SU-DHL-6 (cell line): ENCODE data around the gene PRCC.

ENCODE experiments used
- H2AFZ ChIP-seq: fragments of 200-600 bp; sonication (generic); 2 replicates; pipeline ENCODE4 v1.6.1; 2014; ENCODE audit warnings: low read depth, mild to moderate bottlenecking, moderate library complexity, mixed read lengths, antibody characterized with exemption, low read length; ENCODE audit not compliant: severe bottlenecking
- H3F3A ChIP-seq: fragments of 200-600 bp; shearing (Covaris generic); 2 replicates; pipeline ENCODE4 v1.6.0; 2016; ENCODE audit warnings: antibody characterized with exemption, mild to moderate bottlenecking; ENCODE audit not compliant: insufficient read depth
- H3K27ac ChIP-seq: fragments of 200-600 bp; sonication (generic); 2 replicates; pipeline ENCODE4 v1.5.1; 2016; ENCODE audit warnings: low read depth, mild to moderate bottlenecking, low read length, moderate library complexity, mixed read lengths
- H3K27me3 ChIP-seq: fragments of 200-600 bp; sonication (generic), shearing (Covaris generic); 2 replicates; pipeline ENCODE4 v1.6.0; 2014; ENCODE audit warnings: mild to moderate bottlenecking, low read length
- H3K36me3 ChIP-seq: fragments of 200-600 bp; sonication (generic); 2 replicates; pipeline ENCODE4 v1.6.1; 2014; ENCODE audit warnings: mild to moderate bottlenecking, low read length, mixed read lengths
- H3K4me2 ChIP-seq: fragments of 300-600, 200-600 bp; shearing (Covaris generic), sonication (generic); 2 replicates; pipeline ENCODE4 v1.6.0; 2014; ENCODE audit warnings: low read length, low read depth, mild to moderate bottlenecking; ENCODE audit not compliant: poor library complexity, severe bottlenecking
- H3K4me3 ChIP-seq: fragments of 200-600 bp; sonication (generic); 2 replicates; pipeline ENCODE4 v1.5.1; 2014; ENCODE audit warnings: antibody characterized with exemption, low read length, mild to moderate bottlenecking, mixed read lengths; ENCODE audit not compliant: insufficient read depth, poor library complexity, severe bottlenecking
- H3K79me2 ChIP-seq: fragments of 200-600 bp; sonication (generic); 2 replicates; pipeline ENCODE4 v1.6.1; 2014; ENCODE audit warnings: mild to moderate bottlenecking, low read length, moderate library complexity; ENCODE audit not compliant: insufficient read depth
- H3K9ac ChIP-seq: fragments of 200-600 bp; sonication (generic); 2 replicates; pipeline ENCODE4 v1.7.0; 2014; ENCODE audit warnings: mild to moderate bottlenecking, low read length
- H3K9me2 ChIP-seq: fragments of 200-600 bp; sonication (generic); replicated peaks from 2 replicates; pipeline ENCODE4 v1.6.1; 2014; ENCODE audit warnings: low read length; ENCODE audit not compliant: insufficient read depth
- H3K9me3 ChIP-seq: fragments of 200-600 bp; sonication (generic); 2 replicates; pipeline ENCODE4 v1.6.1; 2014; ENCODE audit warnings: low read length, mixed read lengths; ENCODE audit not compliant: insufficient read depth
- H4K20me1 ChIP-seq: fragments of 200-600 bp; sonication (generic); 2 replicates; pipeline ENCODE4 v1.6.1; 2014; ENCODE audit warnings: low read depth, mild to moderate bottlenecking, antibody characterized with exemption, low read length, moderate library complexity, mixed read lengths
- CTCF ChIP-seq: fragments of 200-600 bp; sonication (generic); IDR thresholded peaks from one replicate; pipeline ENCODE4 v1.5.1; 2017; ENCODE audit warnings: antibody characterized with exemption, mild to moderate bottlenecking, low read length, moderate library complexity; ENCODE audit not compliant: insufficient read depth, poor library complexity, severe bottlenecking
- EZH2phosphoT487 ChIP-seq: fragments of 200-600 bp; sonication (generic), shearing (Covaris generic); conservative IDR thresholded peaks from 2 replicates; pipeline ENCODE4 v1.6.1; 2018; ENCODE audit warnings: mild to moderate bottlenecking, antibody characterized with exemption, low read length, moderate library complexity, mixed read lengths

The PRCC gene

GRCh38 chr1:156809281-156809680, 41.9 kb downstream of the PRCC start:
- Histone ChIP-seq H3K4me2 (no peak overlapping the region), H3K9ac (no peak overlapping the region), H4K20me1 (no peaks in the 10 kb centered on the region), H3F3A (no peaks in the 10 kb centered on the region), H3K27ac (no peak overlapping the region), H3K36me3 (no peaks in the 10 kb centered on the region), H3K27me3 (no peaks in the 10 kb centered on the region), H3K9me3 (no peaks in the 10 kb centered on the region), H3K9me2 (no peaks in the 10 kb centered on the region), H3K79me2 (no peaks in the 10 kb centered on the region), H3K4me3 (no peak overlapping the region), H2AFZ (no peak overlapping the region)
- TF ChIP-seq CTCF = no peak
- TF ChIP-seq EZH2phosphoT487 = no peak

GRCh38 chr1:156809711-156810366, 42.5 kb downstream of the PRCC start:
- no peak overlapping the region for H3K4me2 ChIP-seq
- TF ChIP-seq CTCF (no peak), EZH2phosphoT487 (no peak)
- H3K36me3 ChIP-seq = no peaks in the 10 kb centered on the region

GRCh38 chr1:156811168-156811567, 43.8 kb downstream of the PRCC start:
- no peak overlapping the region for H3K4me2 ChIP-seq
- H3K36me3 ChIP-seq = no peaks in the 10 kb centered on the region
- H3K9me2 ChIP-seq = no peaks in the 10 kb centered on the region
- TF ChIP-seq CTCF (no peak), EZH2phosphoT487 (no peak)
- no peaks in the 10 kb centered on the region for H3K9me3 ChIP-seq
- H3K79me2 ChIP-seq = no peaks in the 10 kb centered on the region
- H3K9ac ChIP-seq = no peak overlapping the region
- no peak overlapping the region for H2AFZ ChIP-seq
- no peaks in the 10 kb centered on the region for H4K20me1 ChIP-seq
- no peak overlapping the region for H3K4me3 ChIP-seq
- H3K27me3 ChIP-seq = no peaks in the 10 kb centered on the region
- H3K27ac ChIP-seq = no peak overlapping the region
- H3F3A ChIP-seq = no peaks in the 10 kb centered on the region

More at GRCh38 chr1:156809711-156810366, 42.5 kb downstream of the PRCC start:
- H3K4me3 ChIP-seq = no peak overlapping the region
- no peak overlapping the region for H3K9ac ChIP-seq
- no peaks in the 10 kb centered on the region for H3K27me3 ChIP-seq
- H3K9me3 ChIP-seq = no peaks in the 10 kb centered on the region
- H3K27ac ChIP-seq = no peak overlapping the region
- no peak overlapping the region for H2AFZ ChIP-seq
- no peaks in the 10 kb centered on the region for H4K20me1 ChIP-seq
- no peaks in the 10 kb centered on the region for H3F3A ChIP-seq
- no peaks in the 10 kb centered on the region for H3K79me2 ChIP-seq
- no peaks in the 10 kb centered on the region for H3K9me2 ChIP-seq
